ENCODE results near the gene UBL3.

The UBL3 gene

GRCh38 chr13:29857085-29857484, 6.7 kb upstream of the UBL3 start:
- no peak for DNase-seq (ENCODE audit: low read depth in 2 of 2)

- no peak for DNase-seq (ENCODE audit: low read depth in 2 of 2)
These were observed 6.0 kb upstream of the UBL3 start for GRCh38 chr13:29856426-29856825.

- DNase-seq (ENCODE audit: low read depth in 2 of 2): no peak
These were observed 5.4 kb upstream of the UBL3 start for GRCh38 chr13:29855784-29856183.

GRCh38 chr13:29855009-29855408, 4.6 kb upstream of the UBL3 start:
- no peak for DNase-seq (ENCODE audit: low read depth in 2 of 2)

DNA sequence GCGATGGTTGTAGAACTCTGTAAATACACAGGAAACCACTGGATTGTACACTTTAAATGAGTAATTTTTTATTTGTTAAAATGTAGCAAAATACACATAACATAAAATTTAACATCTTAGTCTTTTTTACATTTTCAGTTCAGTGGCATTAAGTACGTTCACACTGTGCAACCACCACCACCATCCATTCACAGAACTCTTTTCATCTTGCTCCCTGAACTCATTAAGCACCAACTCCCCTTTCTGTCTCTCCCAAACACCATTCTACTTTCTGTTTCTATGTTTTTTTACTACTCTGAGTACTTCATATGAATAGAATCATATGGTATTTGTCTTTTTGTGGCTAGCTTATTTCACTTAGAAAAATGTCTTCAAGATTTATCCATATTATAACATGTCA, 2.7 kb upstream of the UBL3 start:
- DNase-seq (ENCODE audit: low read depth in 2 of 2): no peak

- no peak for DNase-seq (ENCODE audit: low read depth in 2 of 2)
These were observed 2.1 kb upstream of the UBL3 start for GRCh38 chr13:29852472-29853054.

GRCh38 chr13:29849731-29850212, 645 bp downstream of the UBL3 start:
- DNase-seq (ENCODE audit: low read depth in 2 of 2): no peak

DNA sequence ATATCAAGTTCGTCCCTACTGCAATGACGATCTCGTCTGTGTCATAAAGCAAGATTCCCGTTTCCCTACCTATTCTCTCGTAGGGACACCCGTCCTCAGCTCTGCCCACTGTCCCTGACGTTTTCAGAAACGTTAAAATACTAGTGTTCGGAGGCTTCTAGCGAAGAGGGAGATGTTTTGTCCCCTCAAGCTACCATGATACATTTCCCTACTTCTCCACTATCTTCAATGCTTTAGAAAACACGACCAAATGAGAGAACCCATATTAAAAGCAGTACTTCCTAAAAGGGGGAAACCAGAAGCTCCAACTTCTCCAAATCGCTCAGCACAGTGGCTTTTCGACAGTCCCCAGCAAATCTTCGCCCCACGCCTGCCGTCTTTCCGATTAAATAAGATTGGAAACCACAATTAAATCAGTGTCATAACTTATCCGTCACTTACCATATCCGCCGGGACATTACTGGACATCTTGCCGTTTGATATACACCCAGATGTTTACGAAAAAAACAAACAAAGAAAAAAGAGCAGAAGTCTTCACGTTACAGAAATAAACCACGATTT, 1.3 kb downstream of the UBL3 start:
- DNase-seq (ENCODE audit: low read depth in 2 of 2): peak; percentile 24 to 26

DNA sequence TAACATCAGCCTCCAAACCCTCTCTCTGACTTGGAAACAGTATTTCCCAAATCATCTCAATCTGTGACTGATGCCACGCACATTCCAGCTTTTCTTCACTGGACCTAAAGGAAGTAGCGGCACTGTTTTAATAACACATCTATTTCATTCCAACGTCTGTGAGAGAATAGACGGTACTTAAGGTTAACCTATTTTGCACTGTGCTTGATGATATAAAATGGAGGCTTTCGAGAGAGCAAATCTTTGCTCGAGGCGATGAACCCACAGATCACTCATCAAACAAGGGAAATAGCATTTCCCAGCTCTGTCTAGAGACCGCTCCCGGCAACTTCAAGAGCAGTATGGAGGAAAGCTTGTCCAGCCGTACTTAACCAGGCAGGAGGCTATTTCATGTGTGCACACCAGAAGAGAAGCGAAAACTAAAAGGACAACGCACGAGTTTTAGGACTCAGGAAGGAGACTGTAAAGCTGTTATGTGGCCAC, 2.9 kb downstream of the UBL3 start:
- no peak for DNase-seq (ENCODE audit: low read depth in 2 of 2)

DNA sequence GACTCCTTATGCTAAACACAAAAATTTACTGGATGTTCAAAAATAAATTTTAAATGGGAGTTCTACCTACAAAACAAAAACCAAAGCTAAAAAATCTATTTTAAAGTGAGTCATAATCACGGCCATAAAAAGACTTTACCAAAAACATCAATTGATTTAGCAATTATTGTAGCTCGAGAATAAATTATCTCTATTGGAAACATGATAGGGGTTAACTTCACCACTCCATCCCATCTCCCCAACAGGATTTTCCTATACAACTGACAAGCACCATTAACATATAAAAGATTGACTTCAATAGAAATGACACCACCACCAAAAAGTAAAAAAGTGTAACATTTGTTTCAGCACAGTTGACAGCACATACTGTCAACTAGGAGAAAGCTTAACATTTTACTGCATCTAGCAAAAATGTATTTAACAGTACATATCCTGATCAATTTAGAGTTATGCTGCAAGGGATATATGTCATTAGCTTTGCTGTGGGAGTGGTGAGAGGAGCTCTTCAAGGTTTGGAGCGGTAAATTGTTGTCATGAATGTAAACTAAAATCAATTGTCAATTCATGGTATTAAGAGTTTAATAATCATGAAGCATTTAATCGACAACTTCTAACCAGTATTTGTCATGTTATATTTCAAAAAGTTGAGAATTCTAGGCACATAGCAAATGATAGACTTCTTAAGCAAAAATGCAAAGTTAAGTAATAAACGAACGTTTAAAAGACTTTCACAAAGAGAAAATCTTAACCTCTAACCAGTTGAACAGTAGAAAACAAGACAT, 3.8 kb downstream of the UBL3 start:
- DNase-seq (ENCODE audit: low read depth in 2 of 2): no peak

- DNase-seq (ENCODE audit: low read depth in 2 of 2): no peak
These were observed 4.9 kb downstream of the UBL3 start for GRCh38 chr13:29845440-29846056.

DNA sequence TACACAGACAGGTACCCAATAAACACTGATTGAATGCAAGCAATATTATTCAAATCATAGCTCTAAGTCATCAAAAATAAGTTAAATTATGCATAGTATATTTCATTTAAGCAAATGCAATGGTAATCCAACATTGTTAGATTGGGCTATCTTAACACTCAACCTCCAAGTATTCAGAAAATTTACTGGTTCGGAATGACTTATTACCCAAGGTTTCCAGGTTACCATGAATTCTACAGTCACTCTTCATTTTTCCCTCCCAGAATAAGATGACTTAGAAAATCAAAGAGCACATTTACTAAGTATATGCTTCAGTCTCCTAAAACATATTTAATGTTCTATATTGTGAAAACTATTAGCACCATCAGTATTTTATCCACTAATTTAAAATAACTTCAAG, 6.0 kb downstream of the UBL3 start:
- DNase-seq (ENCODE audit: low read depth in 2 of 2): no peak

GRCh38 chr13:29840585-29840984, 9.8 kb downstream of the UBL3 start:
- DNase-seq (ENCODE audit: low read depth in 2 of 2): no peak

DNA sequence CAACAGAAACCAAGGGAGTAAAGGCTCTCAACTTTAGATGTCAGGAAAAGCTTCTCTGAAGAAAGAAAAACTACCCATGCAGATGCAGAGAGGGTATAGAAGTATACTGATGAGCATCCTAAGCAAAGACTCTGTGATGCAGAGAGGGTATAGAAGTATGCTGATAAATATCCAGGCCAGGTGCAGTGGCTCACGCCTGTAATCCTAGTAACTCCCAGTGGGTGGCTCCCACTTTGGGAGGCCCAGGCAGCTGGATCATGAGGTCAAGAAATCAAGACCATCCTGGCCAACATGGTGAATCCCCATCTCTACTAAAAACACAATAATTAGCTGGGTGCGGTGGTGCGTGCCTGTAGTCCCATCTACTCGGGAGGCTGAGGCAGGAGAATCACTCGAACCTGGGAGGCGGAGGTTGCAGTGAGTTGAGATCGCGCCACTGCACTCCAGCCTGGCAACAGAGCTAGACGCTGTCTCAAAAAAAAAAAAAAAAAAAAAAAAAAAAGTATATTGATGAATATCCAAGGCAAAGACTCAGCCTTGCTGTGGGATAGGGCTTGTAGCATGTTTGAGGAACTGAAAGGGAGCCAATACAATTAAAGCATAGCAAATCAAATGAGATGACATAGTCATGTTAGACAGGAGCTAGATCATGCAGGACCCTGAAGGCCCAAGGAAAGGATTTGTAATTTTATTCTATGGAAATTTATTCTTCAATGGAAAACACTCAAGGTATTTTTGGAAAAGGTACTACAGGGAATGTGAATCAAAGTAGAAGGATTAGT, 14.9 kb downstream of the UBL3 start:
- no peak for DNase-seq (ENCODE audit: low read depth in 2 of 2)

GRCh38 chr13:29832761-29833298, 17.6 kb downstream of the UBL3 start:
- no peak for DNase-seq (ENCODE audit: low read depth in 2 of 2)

GRCh38 chr13:29830000-29830399, 20.4 kb downstream of the UBL3 start:
- no peak for DNase-seq (ENCODE audit: low read depth in 2 of 2)

GRCh38 chr13:29819143-29819542, 31.3 kb downstream of the UBL3 start:
- no peak for DNase-seq (ENCODE audit: low read depth in 2 of 2)

- DNase-seq (ENCODE audit: low read depth in 2 of 2): no peak
These were observed 32.6 kb downstream of the UBL3 start for GRCh38 chr13:29817604-29818378.

DNA sequence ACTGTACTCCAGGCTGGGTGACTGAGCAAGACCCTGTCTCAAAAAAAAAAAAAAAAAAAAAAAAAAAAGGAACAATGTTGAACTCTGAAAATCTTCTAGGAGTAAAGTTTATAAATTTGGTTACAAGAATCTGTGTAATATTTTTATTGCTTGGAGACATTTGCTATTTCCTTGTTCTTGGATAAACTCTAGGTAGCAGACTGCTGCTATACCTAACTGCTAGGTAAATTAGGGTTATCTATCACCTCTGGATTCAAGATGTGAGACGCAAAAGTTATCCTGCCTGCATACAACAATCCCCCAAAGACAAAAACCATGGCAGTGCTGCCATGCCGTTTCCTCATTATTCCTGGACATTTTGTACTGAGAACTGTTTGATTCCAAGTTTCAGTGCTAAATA, 33.7 kb downstream of the UBL3 start:
- DNase-seq (ENCODE audit: low read depth in 2 of 2): no peak

DNA sequence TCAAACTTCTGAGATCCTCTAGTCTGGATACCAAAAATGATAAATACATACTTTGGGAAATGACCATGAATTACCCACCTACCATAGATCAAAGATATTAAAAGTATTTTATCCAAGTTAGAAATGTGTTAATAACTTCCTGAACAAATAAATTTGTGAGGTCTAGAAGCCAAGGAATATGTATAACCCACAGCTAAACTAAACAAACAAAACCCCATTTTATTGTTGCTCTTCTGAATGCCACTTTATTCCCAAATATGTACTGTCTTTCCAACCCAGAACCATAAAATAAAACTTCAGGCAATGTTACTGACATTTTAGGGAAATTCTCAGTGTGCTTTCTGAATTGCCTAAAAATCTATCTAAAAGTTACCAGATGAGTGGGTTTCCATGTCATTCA, 35.1 kb downstream of the UBL3 start:
- no peak for DNase-seq (ENCODE audit: low read depth in 2 of 2)

DNA sequence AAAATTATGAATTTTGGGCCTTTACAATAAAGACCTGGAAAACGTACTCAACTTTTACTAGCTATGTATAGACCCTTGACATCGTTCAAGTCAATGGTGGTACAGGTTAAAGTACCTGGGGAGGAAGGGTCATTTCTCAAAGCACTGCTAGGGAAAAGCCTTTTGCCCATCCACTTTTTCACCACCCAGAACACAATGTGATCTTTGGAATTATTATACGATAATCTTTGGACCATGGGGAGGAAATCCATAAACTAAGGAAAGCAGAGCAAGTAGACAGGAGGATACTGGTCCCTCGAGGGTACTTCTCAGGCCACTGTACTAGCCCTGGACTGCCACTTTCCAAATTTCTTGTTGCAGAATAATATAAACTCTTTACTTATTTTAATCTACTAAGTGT, 39.5 kb downstream of the UBL3 start:
- DNase-seq (ENCODE audit: low read depth in 2 of 2): no peak

Data from stimulated activated CD4-positive, alpha-beta T cell treated with anti-CD3 and anti-CD28 coated beads, Interleukin-4, amount 100 ng/mL, for 48 hours (primary cell).